Stimulated activated CD4-positive, alpha-beta T cell treated with anti-CD3 and anti-CD28 coated beads, TNF-alpha, amount 100 ng/mL, for 1 hour (primary cell): Measurements from ENCODE around the gene HLA-E.
"Not testable (repeated sequence)": the region's sequence is repeated elsewhere in the genome, so short reads cannot be mapped to it uniquely, and the experiment has no call there.

Experiments
- DNase-seq, 3 donors: peaks; one replicate each; pipeline ENCODE4 v3.0.0-alpha.2; 2020; ENCODE audit warnings: low read depth in 3 of 3, low spot score in 1 of 3

HLA-E gene

DNA sequence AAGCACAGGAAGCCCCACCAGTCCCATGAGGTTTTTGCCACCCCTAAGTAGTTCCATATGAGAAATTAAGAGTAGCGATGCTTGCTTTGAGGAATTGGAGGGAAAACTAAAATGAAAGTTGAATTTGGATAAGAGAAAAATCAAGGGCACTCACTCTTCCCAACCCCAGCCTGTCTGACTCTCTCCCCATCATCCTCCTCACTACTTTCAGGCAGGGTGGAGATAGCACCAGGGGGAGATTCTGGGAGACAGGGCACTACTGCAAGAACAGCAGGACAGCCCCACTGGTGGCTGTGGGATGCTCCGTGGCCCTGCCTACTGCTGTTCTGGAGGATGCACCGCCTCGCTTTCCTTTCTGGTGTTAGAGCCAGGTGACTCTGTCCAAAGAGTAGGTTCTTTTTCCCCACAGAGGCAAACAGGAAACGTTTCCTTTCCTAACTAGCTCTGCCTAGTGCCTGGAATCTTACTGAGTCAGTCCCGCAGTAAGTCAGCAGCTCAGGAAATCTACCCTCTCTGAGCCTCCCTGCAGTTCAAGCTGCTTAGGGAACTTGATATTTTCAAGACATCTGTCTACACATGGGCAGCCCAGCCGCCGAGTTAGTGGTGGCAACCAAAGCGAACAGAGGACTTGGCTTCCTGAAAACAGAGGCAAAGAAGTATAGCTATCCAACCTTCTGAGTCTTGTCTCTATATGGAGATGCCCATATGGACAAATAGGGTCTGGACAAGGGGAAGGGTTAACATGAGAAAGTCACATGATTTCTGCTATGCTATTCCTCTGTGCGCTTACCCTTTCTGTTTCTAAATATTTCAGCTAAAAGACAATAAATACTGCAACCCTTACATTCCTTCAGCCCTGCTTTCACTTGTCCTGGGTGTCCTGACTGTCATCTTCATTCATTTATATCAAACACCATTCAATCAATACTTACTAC, 11.4 kb downstream of the HLA-E start:
- no peak for DNase-seq

DNA sequence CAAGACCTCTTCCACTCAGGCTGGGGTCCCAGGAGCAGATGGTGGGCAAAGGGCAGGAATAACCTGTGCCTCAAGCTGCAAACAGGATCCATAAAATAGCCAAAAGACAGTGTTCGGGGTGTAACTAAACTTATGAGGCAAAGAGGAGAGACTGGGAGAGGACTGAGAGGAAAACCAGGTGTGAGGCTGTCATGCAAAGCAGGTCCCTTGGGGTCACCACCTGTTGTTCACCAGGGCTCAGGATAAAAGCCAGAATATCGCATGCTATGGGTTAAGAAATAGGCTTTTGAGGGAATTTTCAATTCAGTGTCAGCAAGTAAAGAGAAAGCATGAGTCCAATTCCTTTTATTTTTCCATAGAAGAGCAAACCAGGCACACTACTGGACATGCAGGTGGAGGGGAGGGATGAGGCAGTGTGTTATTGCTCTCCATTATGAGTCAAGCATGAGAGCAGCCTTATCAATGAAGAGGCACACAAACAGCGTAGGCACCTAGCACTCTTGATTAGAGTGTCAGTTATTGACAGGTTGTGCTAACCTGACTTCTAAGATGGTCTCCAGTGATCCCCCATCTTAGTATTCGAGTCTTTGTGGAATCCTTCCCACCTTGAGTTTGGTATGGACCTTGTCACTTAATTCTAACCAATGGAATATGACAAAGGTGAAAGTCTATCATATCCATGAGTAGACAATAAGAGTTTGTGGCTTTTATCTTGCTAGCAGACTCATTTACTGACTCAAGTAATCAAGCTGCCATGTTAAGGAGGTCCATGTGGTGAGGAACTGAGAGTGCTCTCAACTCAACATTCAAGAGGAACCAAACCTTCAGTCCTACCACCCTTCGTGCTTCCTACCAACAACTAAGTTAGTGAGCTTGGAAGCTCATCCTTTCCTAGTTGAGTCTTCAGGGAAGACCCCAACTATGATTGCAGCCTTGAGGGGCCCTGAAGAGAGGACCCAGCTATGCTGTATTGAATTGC, 18.8 kb downstream of the HLA-E start:
- no peak for DNase-seq

DNA sequence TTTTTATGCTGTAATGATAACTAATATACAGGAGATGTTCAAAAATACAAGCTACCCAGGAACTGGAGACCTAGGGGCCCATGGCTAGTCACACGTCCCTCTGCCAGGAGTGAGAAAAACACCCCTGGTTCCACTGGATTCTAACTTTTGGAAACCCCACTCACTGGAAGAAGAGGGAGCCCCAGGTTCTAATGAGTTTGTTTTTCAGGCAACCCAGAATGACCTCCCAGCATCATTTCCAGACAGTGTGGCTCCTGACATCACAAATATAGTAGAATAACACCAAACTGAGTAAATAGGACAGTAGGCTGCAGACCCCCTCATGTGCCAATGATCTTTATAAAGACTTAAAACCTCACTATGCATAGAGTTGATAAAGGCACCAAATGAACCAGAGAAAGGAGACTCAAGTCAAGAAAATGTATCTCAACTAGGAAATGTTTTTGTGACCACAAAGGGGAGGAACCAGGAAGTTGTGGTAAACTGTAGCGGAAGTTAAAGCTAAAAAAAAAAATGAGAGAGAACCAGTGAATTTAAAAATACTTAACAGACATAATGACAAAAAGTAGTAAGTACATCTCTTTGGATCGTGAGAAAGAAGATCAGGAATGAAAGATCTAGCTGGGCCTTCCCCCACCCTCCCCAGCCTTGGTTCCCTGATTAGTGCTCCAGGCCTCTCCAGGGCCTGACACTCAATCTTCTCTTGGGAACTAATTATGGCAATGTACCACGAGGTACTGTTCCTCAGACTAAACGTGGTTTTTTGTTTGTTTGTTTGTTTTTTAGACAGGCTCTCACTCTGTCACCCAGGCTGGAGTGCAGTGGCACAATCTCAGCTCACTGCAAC, 19.8 kb downstream of the HLA-E start:
- no peak for DNase-seq

DNA sequence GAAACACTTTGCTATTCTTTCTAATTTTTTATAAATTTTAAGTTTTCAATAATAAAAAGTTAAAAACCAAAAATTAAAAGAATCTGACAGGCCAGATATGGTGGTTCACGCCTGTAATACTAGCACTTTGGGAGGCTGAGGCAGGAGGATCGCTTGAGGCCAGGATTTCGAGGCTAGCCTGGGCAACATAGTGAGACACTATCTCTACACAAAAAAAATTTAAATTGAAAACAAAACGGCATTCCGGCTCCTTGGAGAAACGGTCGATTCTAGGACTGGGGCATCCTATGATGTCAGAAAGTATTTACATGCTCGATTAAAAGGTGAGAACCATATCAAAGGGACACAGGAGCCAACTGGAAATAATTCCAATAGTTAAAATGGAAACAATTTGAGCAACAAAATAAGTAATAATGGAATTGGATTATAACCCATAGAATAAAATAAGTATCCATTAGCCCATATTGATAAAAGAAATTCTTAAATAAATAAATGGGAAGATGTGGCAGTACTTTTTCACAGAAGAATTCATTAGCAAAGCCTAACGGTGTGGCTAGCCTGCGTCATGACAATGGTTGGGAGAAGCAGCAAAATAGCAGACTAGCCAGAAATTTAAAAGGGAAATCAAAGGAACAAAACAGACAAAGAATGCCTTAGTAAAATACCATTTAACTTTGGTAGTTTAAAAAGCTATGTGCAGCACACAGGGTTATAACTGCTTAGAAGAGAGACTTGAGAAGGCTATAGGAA, 21.3 kb downstream of the HLA-E start:
- no peak for DNase-seq

DNA sequence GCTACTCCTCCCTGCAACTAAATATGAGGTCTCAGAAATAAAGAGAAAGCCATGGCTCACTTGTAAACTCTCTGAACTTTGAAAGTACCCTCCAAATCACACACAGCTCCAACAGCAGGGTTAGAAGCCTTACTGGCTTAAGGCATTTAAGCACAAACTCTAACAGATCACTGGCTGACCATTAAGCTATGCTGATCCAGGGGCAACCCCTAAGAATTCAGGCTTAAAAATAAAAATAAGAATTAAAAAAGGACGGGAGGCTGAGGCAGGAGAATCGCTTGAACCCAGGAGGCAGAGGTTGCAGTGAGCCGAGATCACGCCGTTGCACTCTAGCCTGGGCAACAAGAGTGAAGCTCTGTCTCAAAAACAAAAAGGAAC, 21.8 kb downstream of the HLA-E start:
- no peak for DNase-seq

DNA sequence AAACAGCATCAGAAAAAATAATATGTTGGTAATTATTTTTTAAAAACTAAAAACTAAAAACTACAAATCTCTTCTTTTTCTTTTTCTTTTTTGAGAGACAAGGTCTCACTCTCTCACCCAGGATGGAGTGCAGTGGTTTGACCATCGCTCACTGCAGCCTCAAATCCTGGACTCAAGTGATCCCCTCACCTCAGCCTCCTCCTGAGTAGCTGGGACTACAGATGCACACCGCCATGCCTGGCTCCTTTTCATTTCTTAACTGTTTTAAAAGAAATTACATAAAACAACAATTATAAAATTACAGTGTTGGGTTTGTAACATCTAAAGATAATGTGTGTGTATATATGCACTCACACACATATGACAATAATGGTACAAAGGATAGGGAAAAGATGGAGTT, 24.1 kb downstream of the HLA-E start:
- DNase-seq = no peak

DNA sequence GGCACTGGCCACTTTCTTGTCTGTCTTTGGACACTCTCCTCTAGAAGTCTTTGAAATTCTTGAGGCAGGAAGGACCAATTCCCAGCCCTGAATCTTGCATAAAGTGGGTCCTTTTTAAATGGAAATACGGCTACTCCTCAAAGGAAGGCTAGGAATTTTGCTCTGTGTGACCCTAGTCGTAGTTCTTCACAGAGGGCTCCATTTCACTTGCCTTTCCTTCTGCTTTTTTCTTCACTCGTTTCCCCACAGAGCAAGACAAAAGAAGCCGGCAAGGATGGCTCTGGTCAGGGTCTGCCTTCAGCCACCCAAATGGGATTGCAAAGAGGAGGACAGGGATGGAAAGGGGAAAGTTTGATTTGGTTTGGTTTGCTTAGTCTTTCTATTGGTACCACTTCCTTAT, 25.8 kb downstream of the HLA-E start:
- no peak for DNase-seq

DNA sequence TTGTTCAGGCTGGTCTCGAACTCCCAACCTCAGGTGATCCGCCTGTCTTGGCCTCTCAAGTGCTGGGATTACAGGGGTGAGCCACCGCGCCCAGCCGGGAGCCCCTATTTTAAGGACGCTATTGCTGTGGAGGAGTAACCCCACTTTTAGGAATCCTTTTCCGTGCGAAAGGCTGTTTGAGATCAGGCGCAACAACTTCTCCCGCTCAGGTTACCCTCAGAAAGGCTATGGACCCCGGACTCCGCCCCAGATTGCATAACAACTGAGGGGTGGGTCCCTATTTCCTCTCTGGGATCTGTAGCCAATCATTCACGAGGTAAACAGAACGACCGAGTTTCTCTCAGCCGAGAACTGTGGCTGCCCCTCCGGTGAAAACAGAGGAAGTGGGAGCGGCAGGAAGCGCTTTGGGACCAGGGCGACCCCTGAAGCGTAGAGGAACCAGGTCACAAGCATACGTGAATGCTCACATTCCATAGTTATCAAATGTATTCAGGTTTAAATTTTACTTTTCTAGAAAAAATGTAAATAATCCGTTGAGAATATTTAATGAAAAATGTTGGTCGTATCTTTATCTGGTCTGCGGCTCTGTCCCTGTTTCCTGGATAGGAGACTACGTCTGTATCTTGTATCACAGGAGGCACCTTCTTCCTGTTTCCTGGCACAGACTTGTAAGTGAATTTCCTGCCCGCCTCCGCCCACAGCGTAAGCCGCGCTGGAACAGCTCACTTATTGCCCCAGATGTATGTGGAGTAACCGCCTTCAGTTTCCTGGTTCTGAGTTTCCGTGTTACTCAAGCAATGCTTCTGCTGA, 26.8 kb downstream of the HLA-E start:
- peak; percentile 72 to 84 (median 78) for DNase-seq

DNA sequence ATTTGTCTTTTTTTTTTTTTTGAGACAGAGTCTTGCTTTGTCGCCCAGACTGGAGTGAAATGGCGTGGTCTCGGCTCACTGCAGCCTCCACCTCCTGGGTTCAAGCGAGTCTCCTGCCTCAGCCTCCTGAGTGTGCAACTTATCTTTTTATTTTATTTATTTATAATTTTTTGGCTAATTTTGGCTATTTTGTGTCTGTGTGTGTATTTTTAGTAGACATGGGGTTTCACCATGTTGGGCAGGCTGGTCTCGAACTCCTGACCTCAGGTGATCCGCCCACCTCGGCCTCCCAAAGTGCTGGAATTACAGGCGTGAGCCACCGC, 27.4 kb downstream of the HLA-E start:
- not testable (repeated sequence) for DNase-seq

DNA sequence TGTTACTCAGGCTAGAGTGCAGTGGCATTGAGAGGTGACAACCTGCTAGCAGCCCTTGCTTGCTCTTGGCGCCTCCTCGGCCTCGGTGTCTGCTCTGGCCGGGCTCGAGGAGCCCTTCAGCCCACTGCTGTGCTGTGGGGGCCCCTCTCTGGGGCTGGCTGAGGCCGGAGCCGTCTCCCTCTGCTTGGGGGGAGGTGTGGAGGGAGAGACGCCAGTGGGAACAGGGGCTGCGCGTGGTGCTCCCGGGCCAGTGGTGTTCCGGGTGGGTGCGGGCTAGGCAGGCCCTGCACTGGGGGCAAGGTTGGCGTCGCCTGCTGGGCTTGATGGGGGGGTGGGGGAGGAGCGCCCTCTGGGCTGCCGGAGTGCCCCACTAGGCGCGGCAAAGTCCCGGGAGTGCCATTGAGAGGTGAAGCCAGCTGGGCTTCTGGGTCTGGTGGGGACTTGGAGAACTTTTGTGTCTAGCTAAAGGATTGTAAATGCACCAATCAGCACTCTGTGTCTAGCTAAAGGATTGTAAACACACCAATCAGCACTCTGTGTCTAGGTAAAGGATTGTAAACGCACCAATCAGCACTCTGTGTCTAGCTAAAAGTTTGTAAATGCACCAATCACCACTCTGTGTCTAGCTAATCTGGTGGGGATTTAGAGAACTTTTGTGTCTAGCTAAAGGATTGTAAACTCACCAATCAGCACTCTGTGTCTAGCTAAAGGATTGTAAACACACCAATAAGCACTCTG, 28.6 kb downstream of the HLA-E start:
- DNase-seq = not testable (repeated sequence)

DNA sequence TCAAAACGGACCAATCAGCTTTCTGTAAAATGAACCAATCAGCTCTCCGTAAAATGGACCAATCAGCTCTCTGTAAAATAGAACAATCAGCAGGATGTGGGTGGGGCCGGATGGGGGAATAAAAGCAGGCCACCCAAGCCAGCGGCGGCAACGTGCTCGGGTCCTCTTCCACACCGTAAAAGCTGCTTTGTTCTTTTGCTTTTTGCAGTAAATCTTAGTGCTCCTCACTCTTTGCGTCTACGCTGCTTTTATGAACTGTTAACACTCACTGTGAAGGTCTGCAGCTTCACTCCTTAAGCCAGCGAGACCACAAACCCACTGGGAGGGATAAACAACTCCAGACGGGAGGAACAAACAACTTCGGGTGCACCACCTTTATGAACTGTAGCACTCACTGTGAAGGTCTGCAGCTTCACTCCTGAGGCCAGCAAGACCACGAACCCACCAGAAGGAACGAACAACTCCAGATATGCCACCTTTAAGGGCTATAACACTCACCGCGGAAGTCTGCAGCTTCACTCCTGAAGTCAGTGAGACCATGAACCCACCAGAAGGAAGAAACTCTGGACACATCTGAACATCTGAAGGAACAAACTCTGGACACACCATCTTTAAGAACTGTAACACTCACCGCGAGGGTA, 29.3 kb downstream of the HLA-E start:
- not testable (repeated sequence) for DNase-seq

DNA sequence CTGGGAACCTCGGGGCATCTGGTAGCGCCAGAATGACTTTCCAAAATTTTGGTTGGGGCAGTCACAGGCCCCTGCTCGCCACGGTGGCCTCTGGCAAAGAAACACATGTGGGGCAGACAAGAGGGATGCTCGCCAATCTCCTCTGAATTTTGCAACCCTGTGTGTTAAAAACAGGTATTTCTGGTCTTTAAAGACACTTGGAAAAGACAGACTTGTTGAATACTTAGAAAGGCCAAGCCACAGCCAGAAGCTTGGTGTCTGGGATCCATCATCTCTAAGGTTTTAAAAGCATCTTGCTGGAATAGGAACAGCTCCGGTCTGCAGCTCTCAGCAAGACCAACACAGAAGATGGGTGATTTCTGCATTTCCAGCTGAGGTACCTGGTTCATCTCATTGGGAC, 31.2 kb downstream of the HLA-E start:
- no peak for DNase-seq

DNA sequence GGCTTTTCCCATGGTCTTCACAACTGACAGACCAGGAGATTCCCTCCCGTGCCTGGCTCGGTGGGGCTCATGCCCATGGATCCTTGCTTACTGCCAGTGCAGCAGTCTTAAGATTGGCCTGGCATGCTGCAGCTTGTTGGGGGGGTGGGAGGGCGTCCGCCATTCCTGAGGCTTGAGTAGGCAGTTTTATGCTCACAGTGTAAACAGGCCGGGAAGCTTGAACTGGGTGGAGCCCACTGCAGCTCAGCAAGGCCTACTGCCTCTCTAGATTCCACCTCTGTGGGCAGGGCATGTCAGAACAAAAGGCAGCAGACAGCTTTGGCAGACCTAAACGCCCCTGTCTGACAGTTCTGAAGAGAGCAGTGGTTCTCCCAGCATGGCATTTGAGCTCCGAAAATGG, 31.8 kb downstream of the HLA-E start:
- not testable (repeated sequence) for DNase-seq

DNA sequence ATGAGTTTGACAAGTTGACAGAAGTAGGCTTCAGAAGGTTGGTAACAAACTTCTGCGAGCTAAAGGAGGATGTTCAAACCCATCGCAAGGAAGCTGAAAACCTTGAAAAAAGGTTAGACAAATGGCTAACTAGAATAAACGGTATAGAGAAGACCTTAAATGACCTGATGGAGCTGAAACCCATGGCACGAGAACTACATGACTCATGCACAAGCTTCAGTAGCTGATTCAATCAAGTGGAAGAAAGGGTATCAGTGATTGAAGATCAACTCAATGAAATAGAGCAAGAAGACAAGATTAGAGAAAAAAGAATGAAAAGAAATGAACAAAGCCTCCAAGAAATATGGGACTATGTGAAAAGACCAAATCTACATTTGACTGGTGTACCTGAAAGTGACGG, 32.6 kb downstream of the HLA-E start:
- DNase-seq = not testable (repeated sequence)

DNA sequence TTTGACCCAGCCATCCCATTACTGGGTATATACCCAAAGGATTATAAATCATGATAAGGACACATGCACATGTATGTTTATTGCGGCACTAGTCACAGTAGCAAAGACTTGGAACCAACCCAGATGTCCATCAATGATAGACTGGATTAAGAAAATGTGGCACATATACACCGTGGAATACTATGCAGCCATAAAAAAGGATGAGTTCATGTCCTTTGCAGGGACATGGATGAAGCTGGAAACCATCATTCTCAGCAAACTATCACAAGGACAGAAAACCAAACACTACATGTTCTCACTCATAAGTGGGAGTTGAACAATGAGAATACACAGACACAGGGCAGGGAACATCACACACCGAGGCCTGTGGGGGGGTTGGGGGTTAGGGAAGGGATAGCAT, 37.1 kb downstream of the HLA-E start:
- not testable (repeated sequence) for DNase-seq

DNA sequence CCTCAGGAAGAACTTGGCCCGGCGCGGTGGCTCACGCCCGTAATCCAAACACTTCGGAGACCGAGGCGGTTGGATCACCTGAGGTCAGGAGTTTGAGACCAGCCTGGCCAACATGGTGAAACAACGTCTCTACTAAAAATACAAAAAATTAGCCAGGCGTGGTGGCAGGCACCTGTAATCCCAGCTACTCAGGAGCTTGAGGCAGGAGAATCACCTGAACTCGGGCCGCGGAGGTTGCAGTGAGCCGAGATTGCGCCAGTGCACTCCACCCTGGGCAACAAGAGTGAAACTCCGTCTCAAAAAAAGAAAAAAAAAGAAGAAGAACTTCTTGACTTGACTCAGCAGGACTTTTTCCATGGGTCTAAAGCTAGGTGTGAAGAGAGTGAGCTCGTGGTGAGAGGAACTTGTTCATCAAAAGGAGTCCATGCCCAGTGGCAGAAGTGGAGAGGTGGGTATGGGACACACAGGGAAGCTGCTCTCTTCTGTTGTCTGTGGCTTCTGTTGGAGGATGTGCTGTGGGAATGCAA, 40.1 kb downstream of the HLA-E start:
- DNase-seq = peak in 1 of 3 donors; percentile 42

DNA sequence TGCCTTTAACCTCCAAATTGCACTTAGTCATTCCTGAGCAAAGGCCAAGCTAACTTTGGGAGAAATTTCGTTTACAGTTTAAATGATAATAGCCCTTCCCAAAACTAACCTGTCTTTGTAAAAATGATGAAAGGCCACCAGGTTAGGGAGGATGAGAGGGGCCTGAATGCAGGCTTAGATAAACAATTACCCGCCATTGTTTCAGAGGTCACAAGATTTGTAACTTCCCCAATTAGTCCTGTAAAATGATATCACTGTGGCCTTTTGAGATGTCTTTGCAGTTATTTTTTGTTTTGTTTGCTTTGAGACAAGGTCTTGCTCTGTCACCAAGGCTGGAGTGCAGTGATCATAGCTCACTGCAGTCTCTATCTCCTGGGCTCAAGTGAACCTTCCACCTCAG, 40.7 kb downstream of the HLA-E start:
- DNase-seq = no peak
